Psoas muscle (tissue), 8 donors: ENCODE data around the gene VRTN. TPM values are rescaled to one million over a fixed set of nuclear protein-coding genes. Genes with fewer than 3 reads are reported as not detected.

Source experiments
- ATAC-seq, 4 donors: fragments of 200-7000 bp; cut with Tn5 transposase; one replicate each; pipeline ENCODE4 v1.9.1; 2020; ENCODE audit warnings: moderate library complexity in 3 of 4, mild to moderate bottlenecking in 2 of 4
- DNase-seq, 2 donors: peaks; one replicate each; pipeline ENCODE4 v3.0.0-alpha.2; 2020
- H3K27ac ChIP-seq: fragments of 200-600 bp; one replicate; pipeline ENCODE4 v1.8.0; 2022
- H3K27me3 ChIP-seq, 3 donors: fragments of 200-600 bp in 1 of 3; one replicate each; pipeline versions ENCODE4 v1.6.1 to v1.8.0; 2013 to 2022; ENCODE audit warnings: low read length in 2 of 3, mild to moderate bottlenecking in 2 of 3, moderate library complexity in 1 of 3; ENCODE audit not compliant: insufficient read depth in 3 of 3
- H3K36me3 ChIP-seq, 2 donors: fragments of 200-600 bp in 1 of 2; one replicate each; pipeline versions ENCODE4 v1.6.1 to v1.8.0; 2013 to 2022; ENCODE audit warnings: low read depth in 1 of 2, mild to moderate bottlenecking in 1 of 2, moderate library complexity in 1 of 2; ENCODE audit not compliant: insufficient read depth in 1 of 2
- H3K4me1 ChIP-seq: fragments of 200-600 bp; one replicate; pipeline ENCODE4 v1.8.0; 2022
- H3K4me3 ChIP-seq: fragments of 200-600 bp; one replicate; pipeline ENCODE4 v1.8.0; 2022; ENCODE audit warnings: mild to moderate bottlenecking
- H3K9me3 ChIP-seq: fragments of 200-600 bp; one replicate; pipeline ENCODE4 v1.8.0; 2022
- WGBS, 3 donors: extraction: QIAGEN DNeasy Blood & Tissue Kit; methylation state at CpG; one replicate each; pipeline versions ENCODE4 v1.1.6 to v1.1.7; 2013; 5-methylcytosine and 5-hydroxymethylcytosine counted together
- intact Hi-C, 2 donors: fragments of 100-400 bp; cut with DNase I; formaldehyde crosslinking; loops; one replicate each; pipeline versions ENCODE4 v1.11.0 to v1.14.2; 2022
- long read RNA-seq, 2 donors: library from polyadenylated mRNA; unstranded; transcript quantifications; one replicate each; pipeline ENCODE4 v2.0.0, GENCODE V29; 2021
- polyA plus RNA-seq, 3 donors: library from polyadenylated mRNA; stranded (reverse); fragments of 200-250 nt; gene quantifications; one replicate each; pipeline ENCODE4 v1.2.3, GENCODE V29; 2013
- total RNA-seq, 4 donors: library from RNA; stranded (reverse); fragmentation: NEBNext Ultra II Directional in 2 of 4; extraction: Animal tissue kit (Norgen Biotek cat#: 25700) in 2 of 4; gene quantifications; one replicate each; pipeline versions ENCODE4 v1.2.1 to v1.2.4, GENCODE V29; 2021 to 2023
- TF ChIP-seq, protein P1 (sequence below): fragments of 200-600 bp; IDR thresholded peaks from one replicate; pipeline ENCODE4 v1.8.0; 2022; ENCODE audit warnings: antibody characterized with exemption
- donor health status: healthy with polysubstance abuse.
- donor health status: DM: no; HTN: no; CAD: no; lungs with moderate emphysema.
- donor health status: Bipolar disorder and iron deficiency.
- donor health status: healthy.
- donor health status: DM: yes; HTN: yes; CAD: no.
- donor health status: DM: no; HTN: no; CAD: no.
- donor health status: DM: no; HTN: no; CAD: no.
- donor health status: DM: yes; HTN: yes; CAD: no.

The VRTN gene, protein sequence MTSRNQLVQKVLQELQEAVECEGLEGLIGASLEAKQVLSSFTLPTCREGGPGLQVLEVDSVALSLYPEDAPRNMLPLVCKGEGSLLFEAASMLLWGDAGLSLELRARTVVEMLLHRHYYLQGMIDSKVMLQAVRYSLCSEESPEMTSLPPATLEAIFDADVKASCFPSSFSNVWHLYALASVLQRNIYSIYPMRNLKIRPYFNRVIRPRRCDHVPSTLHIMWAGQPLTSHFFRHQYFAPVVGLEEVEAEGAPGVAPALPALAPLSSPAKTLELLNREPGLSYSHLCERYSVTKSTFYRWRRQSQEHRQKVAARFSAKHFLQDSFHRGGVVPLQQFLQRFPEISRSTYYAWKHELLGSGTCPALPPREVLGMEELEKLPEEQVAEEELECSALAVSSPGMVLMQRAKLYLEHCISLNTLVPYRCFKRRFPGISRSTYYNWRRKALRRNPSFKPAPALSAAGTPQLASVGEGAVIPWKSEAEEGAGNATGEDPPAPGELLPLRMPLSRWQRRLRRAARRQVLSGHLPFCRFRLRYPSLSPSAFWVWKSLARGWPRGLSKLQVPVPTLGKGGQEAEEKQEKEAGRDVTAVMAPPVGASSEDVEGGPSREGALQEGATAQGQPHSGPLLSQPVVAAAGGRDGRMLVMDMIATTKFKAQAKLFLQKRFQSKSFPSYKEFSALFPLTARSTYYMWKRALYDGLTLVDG
- total RNA-seq (not detected), polyA plus RNA-seq (not detected)
- long read RNA-seq, donor 1 = 0 reads
- long read RNA-seq, donor 2 = 0 reads

DNA sequence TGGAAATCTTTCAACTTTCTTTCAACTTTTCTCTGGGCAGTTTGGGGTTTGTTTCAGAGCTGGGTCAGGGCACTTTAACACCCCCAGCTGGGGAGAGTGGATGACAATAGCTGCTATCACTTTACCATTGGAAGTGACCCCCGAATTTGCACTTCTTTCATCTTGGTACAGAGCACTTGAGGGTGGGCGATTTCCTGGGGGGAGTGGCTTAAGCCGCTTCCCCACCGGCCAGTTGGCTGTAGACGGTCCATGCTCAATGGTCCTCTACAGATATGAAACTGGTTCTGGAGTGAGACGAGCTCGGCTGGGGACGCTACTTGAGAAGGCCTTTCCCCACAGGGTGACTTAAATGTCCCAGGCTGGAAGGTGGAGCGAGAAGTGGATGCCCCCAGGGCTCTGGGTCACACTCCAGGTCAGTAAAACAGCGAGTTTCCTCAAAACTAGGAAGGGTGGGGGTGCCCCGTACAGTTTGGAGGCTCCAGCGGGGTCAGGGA, at the start of gene VRTN:
TSS of gene VRTN (plus strand) at position 231 of the 494 bp plus-strand sequence. CDS start 8,313 bp downstream, outside the sequence.
- Histone ChIP-seq H3K4me1 (no peaks in the 10 kb centered on the region), H3K36me3 (no peaks in the 10 kb centered on the region), H3K27ac (no peak within 1 kb of the TSS), H3K4me3 (no peak within 1 kb of the TSS), H3K27me3 (peaks cover 0 to 25% (median 1%) of the 10 kb centered on the region in 3 donors), H3K9me3 (no peaks in the 10 kb centered on the region)
- DNase-seq = no peak
- WGBS, 3 donors = 51 to 62% (median 59%) methylated on average over 12 of the region's 12 CpGs
- TF ChIP-seq, protein P1, sequence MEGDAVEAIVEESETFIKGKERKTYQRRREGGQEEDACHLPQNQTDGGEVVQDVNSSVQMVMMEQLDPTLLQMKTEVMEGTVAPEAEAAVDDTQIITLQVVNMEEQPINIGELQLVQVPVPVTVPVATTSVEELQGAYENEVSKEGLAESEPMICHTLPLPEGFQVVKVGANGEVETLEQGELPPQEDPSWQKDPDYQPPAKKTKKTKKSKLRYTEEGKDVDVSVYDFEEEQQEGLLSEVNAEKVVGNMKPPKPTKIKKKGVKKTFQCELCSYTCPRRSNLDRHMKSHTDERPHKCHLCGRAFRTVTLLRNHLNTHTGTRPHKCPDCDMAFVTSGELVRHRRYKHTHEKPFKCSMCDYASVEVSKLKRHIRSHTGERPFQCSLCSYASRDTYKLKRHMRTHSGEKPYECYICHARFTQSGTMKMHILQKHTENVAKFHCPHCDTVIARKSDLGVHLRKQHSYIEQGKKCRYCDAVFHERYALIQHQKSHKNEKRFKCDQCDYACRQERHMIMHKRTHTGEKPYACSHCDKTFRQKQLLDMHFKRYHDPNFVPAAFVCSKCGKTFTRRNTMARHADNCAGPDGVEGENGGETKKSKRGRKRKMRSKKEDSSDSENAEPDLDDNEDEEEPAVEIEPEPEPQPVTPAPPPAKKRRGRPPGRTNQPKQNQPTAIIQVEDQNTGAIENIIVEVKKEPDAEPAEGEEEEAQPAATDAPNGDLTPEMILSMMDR = no peak
- ATAC-seq = no peak
- intact Hi-C loops = no loop called here

DNA sequence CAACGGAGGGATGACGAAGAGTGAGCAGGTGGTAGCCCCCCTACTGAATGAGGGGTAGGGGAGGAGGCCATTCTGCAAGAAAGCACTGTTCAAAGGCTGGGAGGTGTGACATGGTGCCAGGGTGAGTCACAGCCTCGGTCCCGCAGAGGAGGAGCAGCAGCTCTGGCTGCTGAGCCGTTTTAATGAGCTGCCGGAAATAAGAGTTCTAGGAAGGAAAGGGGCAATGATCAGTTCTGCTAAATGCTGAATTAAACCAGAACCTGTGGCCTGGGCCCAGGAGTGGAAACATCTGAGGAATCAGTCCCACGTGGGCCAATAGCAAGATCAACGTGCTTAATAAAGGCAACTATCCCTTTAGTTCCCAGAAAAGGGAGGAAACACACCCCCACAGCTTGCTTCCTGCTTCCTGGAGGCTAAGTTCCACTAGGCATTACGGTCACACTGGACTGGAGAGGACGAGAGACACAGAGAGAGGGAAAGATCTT, 49.2 kb upstream of the VRTN start:
- 32 to 42% (median 41%) methylated on average over 10 of the region's 10 CpGs for WGBS, 3 donors
- H3K27me3 ChIP-seq = no peaks in the 10 kb centered on the region
- H3K36me3 ChIP-seq = peaks cover 0 to 53% of the 10 kb centered on the region in 2 donors
- DNase-seq = peak in 1 of 2 donors; percentile 37
- intact Hi-C loops = no loop called here
- TF ChIP-seq, protein P1 = no peak
- ATAC-seq = no peak
- H3K9me3 ChIP-seq = no peaks in the 10 kb centered on the region
- no peak overlapping the region for H3K4me3 ChIP-seq
- peak overlapping the region; percentile 53 for H3K27ac ChIP-seq
- peaks cover 7% of the 10 kb centered on the region for H3K4me1 ChIP-seq

DNA sequence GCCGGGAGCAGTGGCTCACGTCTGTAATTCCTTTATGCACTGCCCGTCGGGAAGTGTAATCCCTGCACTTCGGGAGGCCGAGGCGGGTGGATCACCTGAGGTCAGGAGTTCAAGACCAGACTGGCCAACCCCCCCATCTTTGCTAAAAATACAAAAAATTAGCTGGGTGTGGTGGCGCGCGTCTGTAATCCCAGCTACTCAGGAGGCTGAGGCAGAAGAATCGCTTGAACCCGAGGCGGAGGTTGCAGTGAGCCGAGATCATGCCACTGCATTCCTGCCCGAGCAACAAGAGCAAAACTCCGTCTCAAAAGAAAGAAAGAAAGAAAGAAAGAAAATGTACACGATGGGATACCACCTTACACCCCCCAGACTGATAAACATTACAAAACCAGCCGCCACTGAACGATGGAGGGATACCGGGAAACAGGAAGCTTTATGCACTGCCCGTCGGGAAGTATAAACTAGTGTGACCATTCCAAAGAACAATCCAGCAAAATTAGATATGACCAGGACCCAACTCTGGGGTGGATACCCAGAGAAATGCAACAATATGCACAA, 46.6 kb upstream of the VRTN start:
- Histone ChIP-seq H3K36me3 (peaks cover 0 to 29% of the 10 kb centered on the region in 2 donors), H3K4me1 (peaks cover 7% of the 10 kb centered on the region), H3K27ac (peak overlapping the region; percentile 86), H3K27me3 (no peaks in the 10 kb centered on the region), H3K9me3 (no peaks in the 10 kb centered on the region), H3K4me3 (peak overlapping the region; percentile 98)
- DNase-seq (no peak), ATAC-seq (no peak)
- intact Hi-C loops = no loop called here
- TF ChIP-seq, protein P1 = no peak
- WGBS, 3 donors = 20 to 23% (median 21%) methylated on average over 22 of the region's 22 CpGs

- Histone ChIP-seq H3K9me3 (no peaks in the 10 kb centered on the region), H3K27ac (peak overlapping the region; percentile 86), H3K4me1 (peaks cover 7% of the 10 kb centered on the region), H3K4me3 (peak overlapping the region; percentile 98), H3K36me3 (peaks cover 0 to 23% of the 10 kb centered on the region in 2 donors), H3K27me3 (no peaks in the 10 kb centered on the region)
- TF ChIP-seq, protein P1 = peak; percentile 41
- 0 to 1% (median 1%) methylated on average over 6 of the region's 6 CpGs for WGBS, 3 donors
- intact Hi-C loops = no loop called here
- DNase-seq (no peak), ATAC-seq (peak; percentile 62 to 80 (median 70))
Observed at GRCh38 chr14:74302152-74302628, 46.1 kb upstream of the VRTN start.
